ENCODE data around the gene CREG2.

DNA sequence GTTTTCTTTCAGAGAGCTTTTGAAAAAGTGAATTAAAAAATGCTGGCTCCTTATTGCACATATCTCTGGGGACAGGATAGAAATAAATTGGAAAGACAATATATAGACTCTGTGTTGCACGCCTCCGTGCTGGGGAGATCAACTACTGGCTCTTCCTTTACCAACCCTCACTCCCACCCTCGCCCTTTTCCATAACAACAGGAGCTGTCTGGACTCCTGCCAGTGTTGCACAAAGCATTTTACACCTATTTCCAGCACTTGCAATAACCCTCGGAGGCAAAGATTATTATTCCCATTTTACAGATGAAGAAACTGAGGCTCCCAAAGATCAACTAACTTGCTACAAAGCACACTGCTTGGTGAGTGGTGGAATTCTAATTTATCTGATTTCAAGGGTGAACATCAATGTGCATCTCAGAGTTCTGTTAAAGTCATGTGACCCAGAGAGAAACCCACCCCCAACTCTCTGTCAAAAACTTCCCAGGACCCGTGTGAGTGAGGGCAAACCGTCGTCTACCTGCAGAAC, 4.2 kb downstream of the CREG2 start:
- no peak for TF ChIP-seq SIN3A (IDR thresholded peaks at IDR 0.05; ENCODE audit: borderline replicate concordance, insufficient read depth, low read depth, low read length)
- TF ChIP-seq, protein P1, sequence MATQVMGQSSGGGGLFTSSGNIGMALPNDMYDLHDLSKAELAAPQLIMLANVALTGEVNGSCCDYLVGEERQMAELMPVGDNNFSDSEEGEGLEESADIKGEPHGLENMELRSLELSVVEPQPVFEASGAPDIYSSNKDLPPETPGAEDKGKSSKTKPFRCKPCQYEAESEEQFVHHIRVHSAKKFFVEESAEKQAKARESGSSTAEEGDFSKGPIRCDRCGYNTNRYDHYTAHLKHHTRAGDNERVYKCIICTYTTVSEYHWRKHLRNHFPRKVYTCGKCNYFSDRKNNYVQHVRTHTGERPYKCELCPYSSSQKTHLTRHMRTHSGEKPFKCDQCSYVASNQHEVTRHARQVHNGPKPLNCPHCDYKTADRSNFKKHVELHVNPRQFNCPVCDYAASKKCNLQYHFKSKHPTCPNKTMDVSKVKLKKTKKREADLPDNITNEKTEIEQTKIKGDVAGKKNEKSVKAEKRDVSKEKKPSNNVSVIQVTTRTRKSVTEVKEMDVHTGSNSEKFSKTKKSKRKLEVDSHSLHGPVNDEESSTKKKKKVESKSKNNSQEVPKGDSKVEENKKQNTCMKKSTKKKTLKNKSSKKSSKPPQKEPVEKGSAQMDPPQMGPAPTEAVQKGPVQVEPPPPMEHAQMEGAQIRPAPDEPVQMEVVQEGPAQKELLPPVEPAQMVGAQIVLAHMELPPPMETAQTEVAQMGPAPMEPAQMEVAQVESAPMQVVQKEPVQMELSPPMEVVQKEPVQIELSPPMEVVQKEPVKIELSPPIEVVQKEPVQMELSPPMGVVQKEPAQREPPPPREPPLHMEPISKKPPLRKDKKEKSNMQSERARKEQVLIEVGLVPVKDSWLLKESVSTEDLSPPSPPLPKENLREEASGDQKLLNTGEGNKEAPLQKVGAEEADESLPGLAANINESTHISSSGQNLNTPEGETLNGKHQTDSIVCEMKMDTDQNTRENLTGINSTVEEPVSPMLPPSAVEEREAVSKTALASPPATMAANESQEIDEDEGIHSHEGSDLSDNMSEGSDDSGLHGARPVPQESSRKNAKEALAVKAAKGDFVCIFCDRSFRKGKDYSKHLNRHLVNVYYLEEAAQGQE (IDR thresholded peaks at IDR 0.05; ENCODE audit: insufficient read depth in 1 of 2, low read depth in 2 of 2, low read length in 1 of 2): no peak
